Tibial nerve (tissue), 4 donors: Measurements from ENCODE around the gene UBE2G1. TPM values are rescaled to one million over a fixed set of nuclear protein-coding genes. Genes with fewer than 3 reads are reported as not detected.

ENCODE experiments used
- DNase-seq, 2 donors: peaks; one replicate each; pipeline ENCODE4 v3.0.0-alpha.2; 2019; ENCODE audit warnings: low spot score in 2 of 2
- H3K27ac ChIP-seq, 4 donors: fragments of 200-600 bp; sonication (generic) in 3 of 4; one replicate each; pipeline ENCODE4 v1.5.1; 2017 to 2019; ENCODE audit warnings: mild to moderate bottlenecking in 1 of 4
- H3K27me3 ChIP-seq, 2 donors: fragments of 200-600 bp; sonication (generic) in 1 of 2; one replicate each; pipeline versions ENCODE4 v1.5.1 to v1.6.0; 2017 to 2019
- H3K36me3 ChIP-seq, 3 donors: fragments of 200-600 bp; sonication (generic); one replicate each; pipeline ENCODE4 v1.5.1; 2018 to 2019
- H3K4me1 ChIP-seq, 4 donors: fragments of 200-600 bp; sonication (generic) in 3 of 4; one replicate each; pipeline ENCODE4 v1.5.1; 2017 to 2019
- H3K4me3 ChIP-seq, 4 donors: fragments of 200-600 bp; sonication (generic) in 3 of 4; one replicate each; pipeline ENCODE4 v1.5.1; 2017 to 2019; ENCODE audit warnings: mild to moderate bottlenecking in 1 of 4, moderate library complexity in 1 of 4
- H3K9me3 ChIP-seq, 4 donors: fragments of 200-600 bp; sonication (generic) in 3 of 4; one replicate each; pipeline ENCODE4 v1.5.1; 2017 to 2019
- EP300 ChIP-seq, 2 donors: sonication (generic); formaldehyde crosslinking; IDR thresholded peaks; one replicate each; pipeline ENCODE4 v1.6.1; 2017; ENCODE audit warnings: antibody characterized with exemption in 2 of 2, mild to moderate bottlenecking in 1 of 2
- POLR2A ChIP-seq, 2 donors: fragments of 450-650 bp; IDR thresholded peaks; one replicate each; pipeline ENCODE4 v1.6.1; 2017; ENCODE audit warnings: antibody characterized with exemption in 2 of 2, mild to moderate bottlenecking in 2 of 2, moderate library complexity in 2 of 2
- WGBS, 2 donors: methylation state at CpG; one replicate each; pipeline ENCODE4 v1.1.5; 2018; 5-methylcytosine and 5-hydroxymethylcytosine counted together
- total RNA-seq, 4 donors: library from RNA; depleted of rRNA; stranded (reverse); fragments of >200 nt; gene quantifications; one replicate each; pipeline ENCODE4 v1.1.0, GENCODE V29; 2016
- TF ChIP-seq, protein P1 (sequence below), 5 experiments: fragments of 200-600 bp in 3 of 5; fragments of 450-650 bp in 2 of 5; sonication (generic) in 3 of 5; IDR thresholded peaks; one replicate each; pipeline ENCODE4 v1.5.1; 2016 to 2019; ENCODE audit warnings: antibody characterized with exemption in 5 of 5, mild to moderate bottlenecking in 3 of 5, moderate library complexity in 2 of 5

UBE2G1 gene
- total RNA-seq, 4 donors from 2014 or later: 30.4 to 50.7 (median 38.3) TPM

DNA sequence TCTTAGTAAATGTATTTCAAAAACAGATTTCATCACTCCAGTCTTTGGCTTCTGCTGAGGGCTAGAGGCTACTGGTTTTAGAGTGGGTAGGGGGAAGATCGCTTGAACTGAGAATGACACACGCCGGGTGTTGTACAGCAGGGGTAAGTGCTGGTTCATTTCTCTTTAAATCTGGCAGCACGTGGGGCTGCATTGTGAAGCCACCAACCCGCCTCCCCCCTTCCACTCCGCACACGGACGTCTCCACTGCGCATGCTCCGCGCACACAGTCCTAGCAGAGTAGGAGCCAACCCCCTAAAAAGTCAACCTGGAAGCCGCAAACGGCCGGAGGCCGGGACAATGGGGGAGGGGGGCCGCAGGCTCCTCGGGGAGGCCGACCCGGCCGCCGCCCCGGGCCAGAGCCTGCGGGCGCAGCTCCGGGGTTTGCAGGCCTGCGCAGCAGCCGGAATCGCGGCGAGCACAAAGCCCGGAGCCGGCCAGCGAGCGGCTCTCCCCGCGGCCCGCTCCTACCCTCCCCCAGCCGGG is 1.3 kb downstream of the UBE2G1 start:
- Histone ChIP-seq H3K27me3 (no peaks in the 10 kb centered on the region), H3K4me3 (peak overlapping the region; percentile 82 to 99 (median 96)), H3K36me3 (no peaks in the 10 kb centered on the region), H3K4me1 (peaks cover 0 to 35% (median 7%) of the 10 kb centered on the region in 4 donors), H3K9me3 (no peaks in the 10 kb centered on the region), H3K27ac (peak overlapping the region; percentile 88 to 98 (median 94))
- TF ChIP-seq POLR2A (IDR thresholded peaks at IDR 0.05) (peak; percentile 63 to 66), EP300 (IDR thresholded peaks at IDR 0.05) (peak; percentile 49 to 70)
- TF ChIP-seq, protein P1, sequence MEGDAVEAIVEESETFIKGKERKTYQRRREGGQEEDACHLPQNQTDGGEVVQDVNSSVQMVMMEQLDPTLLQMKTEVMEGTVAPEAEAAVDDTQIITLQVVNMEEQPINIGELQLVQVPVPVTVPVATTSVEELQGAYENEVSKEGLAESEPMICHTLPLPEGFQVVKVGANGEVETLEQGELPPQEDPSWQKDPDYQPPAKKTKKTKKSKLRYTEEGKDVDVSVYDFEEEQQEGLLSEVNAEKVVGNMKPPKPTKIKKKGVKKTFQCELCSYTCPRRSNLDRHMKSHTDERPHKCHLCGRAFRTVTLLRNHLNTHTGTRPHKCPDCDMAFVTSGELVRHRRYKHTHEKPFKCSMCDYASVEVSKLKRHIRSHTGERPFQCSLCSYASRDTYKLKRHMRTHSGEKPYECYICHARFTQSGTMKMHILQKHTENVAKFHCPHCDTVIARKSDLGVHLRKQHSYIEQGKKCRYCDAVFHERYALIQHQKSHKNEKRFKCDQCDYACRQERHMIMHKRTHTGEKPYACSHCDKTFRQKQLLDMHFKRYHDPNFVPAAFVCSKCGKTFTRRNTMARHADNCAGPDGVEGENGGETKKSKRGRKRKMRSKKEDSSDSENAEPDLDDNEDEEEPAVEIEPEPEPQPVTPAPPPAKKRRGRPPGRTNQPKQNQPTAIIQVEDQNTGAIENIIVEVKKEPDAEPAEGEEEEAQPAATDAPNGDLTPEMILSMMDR (IDR thresholded peaks at IDR 0.05): no peak
- peak; percentile 75 to 84 for DNase-seq
- WGBS, 2 donors: 1 to 2% methylated on average over 16 to 30 of the region's 38 CpGs

DNA sequence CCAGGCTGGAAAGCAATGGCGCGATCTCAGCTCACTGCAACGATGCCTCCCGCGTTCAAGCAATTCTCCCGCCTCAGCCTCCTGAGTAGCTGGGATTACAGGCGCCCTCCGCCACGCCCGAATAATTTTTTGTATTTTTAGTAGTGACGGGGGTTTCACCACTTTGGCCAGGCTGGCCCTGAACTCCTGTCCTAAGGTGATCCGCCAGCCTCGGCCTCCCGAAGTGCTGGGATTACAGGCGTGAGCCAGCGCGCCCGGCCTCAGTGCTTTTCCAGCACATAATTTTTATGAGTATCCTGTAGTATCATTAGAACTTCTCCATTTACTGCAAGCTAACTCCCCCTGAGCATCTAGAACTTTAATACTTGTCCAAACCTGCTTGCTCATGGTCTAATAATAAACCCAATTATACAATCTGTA is 1.8 kb downstream of the UBE2G1 start:
- H3K27ac ChIP-seq: peak overlapping the region in 3 of 4 donors; percentile 93 to 98 (median 96)
- TF ChIP-seq EP300 (IDR thresholded peaks at IDR 0.05) (no peak), POLR2A (IDR thresholded peaks at IDR 0.05) (no peak)
- TF ChIP-seq, protein P1 (IDR thresholded peaks at IDR 0.05): no peak
- H3K9me3 ChIP-seq: no peaks in the 10 kb centered on the region
- no peak for DNase-seq
- no peaks in the 10 kb centered on the region for H3K27me3 ChIP-seq
- H3K4me3 ChIP-seq: peak overlapping the region; percentile 82 to 99 (median 96)
- 74 to 77% methylated on average over 18 of the region's 18 CpGs for WGBS, 2 donors
- peaks cover 0 to 39% (median 7%) of the 10 kb centered on the region in 4 donors for H3K4me1 ChIP-seq
- no peaks in the 10 kb centered on the region for H3K36me3 ChIP-seq

DNA sequence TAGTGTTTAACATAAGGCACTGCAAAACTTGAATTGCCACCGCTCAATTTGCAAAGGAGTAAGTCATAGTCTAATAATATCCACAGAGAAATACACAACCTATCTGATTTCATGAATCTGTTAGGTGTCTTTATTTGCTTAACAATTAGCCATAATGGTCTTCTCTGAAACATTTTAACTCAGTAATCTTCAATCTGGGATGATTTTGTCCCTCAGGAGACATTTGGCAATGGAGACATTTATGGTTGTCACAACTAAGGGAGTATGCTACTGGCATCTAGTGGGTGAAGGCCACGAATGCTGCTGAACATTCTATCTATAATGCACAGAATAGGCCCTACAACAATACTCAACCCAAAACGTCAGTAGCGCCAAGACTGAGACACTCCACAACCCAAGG is 4.3 kb downstream of the UBE2G1 start:
- H3K27ac ChIP-seq: no peak overlapping the region
- 55 to 59% methylated on average over 4 of the region's 4 CpGs for WGBS, 2 donors

DNA sequence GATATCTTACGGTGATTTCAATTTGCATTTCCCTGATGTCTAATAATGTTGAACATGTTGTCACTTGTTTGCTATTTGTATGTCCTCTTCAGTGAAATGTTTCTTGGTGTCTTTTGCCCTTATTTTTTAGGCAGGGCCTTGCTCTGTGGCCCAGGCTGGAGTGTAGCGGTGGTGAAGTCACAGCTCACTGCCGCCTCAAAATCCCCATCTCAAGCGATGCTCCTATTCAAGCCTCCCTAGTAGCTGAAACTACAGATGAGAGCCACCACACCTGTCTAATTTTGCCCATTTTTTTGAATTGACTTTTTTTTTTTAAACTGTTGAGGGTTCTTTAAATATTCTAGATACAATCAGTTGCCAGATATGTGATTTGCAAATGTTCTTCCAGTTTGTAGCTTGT is 8.3 kb downstream of the UBE2G1 start:
- H3K36me3 ChIP-seq: no peaks in the 10 kb centered on the region
- H3K4me3 ChIP-seq: no peak overlapping the region
- peaks cover 0 to 60% (median 8%) of the 10 kb centered on the region in 4 donors for H3K4me1 ChIP-seq
- no peak overlapping the region for H3K27ac ChIP-seq
- DNase-seq: no peak
- no peak for TF ChIP-seq POLR2A (IDR thresholded peaks at IDR 0.05)
- TF ChIP-seq, protein P1 (IDR thresholded peaks at IDR 0.05): no peak
- TF ChIP-seq EP300 (IDR thresholded peaks at IDR 0.05): no peak
- H3K27me3 ChIP-seq: no peaks in the 10 kb centered on the region
- no peaks in the 10 kb centered on the region for H3K9me3 ChIP-seq
- 96 to 98% methylated on average over 4 of the region's 4 CpGs for WGBS, 2 donors

More for the DNA sequence above, 4.3 kb downstream of the UBE2G1 start:
- Histone ChIP-seq H3K36me3 (no peaks in the 10 kb centered on the region), H3K4me3 (no peak overlapping the region), H3K4me1 (peaks cover 0 to 54% (median 7%) of the 10 kb centered on the region in 4 donors), H3K9me3 (no peaks in the 10 kb centered on the region), H3K27me3 (no peaks in the 10 kb centered on the region)
- no peak for TF ChIP-seq POLR2A (IDR thresholded peaks at IDR 0.05)
- TF ChIP-seq EP300 (IDR thresholded peaks at IDR 0.05): no peak
- TF ChIP-seq, protein P1 (IDR thresholded peaks at IDR 0.05): no peak
- DNase-seq: no peak

DNA sequence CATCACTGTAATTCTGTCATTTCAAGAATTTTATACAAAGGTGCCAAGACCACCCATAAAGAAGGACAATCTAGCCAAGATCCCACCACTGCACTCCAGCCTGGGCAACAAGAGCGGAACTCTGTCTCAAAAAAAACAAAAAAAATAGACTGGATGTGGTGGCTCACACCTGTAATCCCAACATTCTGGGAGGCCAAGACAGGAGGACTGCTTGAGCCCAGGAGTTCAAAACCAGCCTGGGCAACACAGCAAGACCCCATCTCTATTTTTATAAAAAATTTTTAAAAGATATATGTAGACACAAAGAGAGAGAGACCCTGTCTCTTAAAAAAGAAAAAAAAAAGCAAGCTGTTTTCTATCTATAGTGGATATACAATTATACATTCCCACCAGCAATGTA is 8.8 kb downstream of the UBE2G1 start:
- H3K27ac ChIP-seq: no peak overlapping the region
- TF ChIP-seq, protein P1 (IDR thresholded peaks at IDR 0.05): no peak
- TF ChIP-seq POLR2A (IDR thresholded peaks at IDR 0.05) (no peak), EP300 (IDR thresholded peaks at IDR 0.05) (no peak)
- DNase-seq: no peak
- H3K27me3 ChIP-seq: no peaks in the 10 kb centered on the region
- no peaks in the 10 kb centered on the region for H3K36me3 ChIP-seq
- H3K4me1 ChIP-seq: peaks cover 0 to 55% (median 8%) of the 10 kb centered on the region in 4 donors
- H3K4me3 ChIP-seq: no peak overlapping the region
- WGBS, 2 donors: 95 to 100% methylated on average over 1 of the region's 1 CpG
- no peaks in the 10 kb centered on the region for H3K9me3 ChIP-seq
